ENCODE data around the gene CCL21. TPM values are rescaled to one million over a fixed set of nuclear protein-coding genes. Genes with fewer than 3 reads are reported as not detected.

Gene CCL21
- total and polyA plus RNA-seq, 2 of the 13 experiments (the other 11 are each of a cell fraction or from before 2014, with no cell fraction given) = not detected

- TF ChIP-seq, protein P1, sequence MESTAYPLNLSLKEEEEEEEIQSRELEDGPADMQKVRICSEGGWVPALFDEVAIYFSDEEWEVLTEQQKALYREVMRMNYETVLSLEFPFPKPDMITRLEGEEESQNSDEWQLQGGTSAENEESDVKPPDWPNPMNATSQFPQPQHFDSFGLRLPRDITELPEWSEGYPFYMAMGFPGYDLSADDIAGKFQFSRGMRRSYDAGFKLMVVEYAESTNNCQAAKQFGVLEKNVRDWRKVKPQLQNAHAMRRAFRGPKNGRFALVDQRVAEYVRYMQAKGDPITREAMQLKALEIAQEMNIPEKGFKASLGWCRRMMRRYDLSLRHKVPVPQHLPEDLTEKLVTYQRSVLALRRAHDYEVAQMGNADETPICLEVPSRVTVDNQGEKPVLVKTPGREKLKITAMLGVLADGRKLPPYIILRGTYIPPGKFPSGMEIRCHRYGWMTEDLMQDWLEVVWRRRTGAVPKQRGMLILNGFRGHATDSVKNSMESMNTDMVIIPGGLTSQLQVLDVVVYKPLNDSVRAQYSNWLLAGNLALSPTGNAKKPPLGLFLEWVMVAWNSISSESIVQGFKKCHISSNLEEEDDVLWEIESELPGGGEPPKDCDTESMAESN (CRISPR knock-in tag; conservative IDR thresholded peaks at IDR 0.05) = 0 out of 2 replicates have a peak, but pooled peaks have one; percentile 32
- TF ChIP-seq SNAPC5 (CRISPR knock-in tag; IDR thresholded peaks at IDR 0.05; ENCODE audit: borderline replicate concordance) = no peak
These were observed 45.5 kb downstream of the CCL21 start (continued) for GRCh38 chr9:34664281-34665066.

DNA sequence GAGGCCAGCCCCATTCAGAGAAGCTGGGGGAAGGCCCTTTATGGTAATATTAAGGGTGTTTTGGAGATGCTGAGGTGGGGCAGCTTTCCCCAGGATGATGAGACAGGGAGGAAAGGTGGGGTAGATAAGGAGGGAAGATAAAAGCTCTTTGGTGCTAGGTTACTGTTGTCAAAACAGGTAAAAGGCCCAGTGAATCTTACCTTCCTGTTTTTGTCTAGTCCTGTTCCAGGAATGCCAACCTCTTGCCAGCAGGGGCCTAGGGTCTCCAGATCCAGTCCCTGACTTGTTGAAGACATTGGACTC is 46.7 kb downstream of the CCL21 start:
- no peak overlapping the region for H2AFZ ChIP-seq (ENCODE audit: low read length)
- no peaks in the 10 kb centered on the region for H3K27me3 ChIP-seq (ENCODE audit: control insufficient read depth in 1 of 2, insufficient read depth in 2 of 2, low read length in 2 of 2)
- no peaks in the 10 kb centered on the region for H3K9me3 ChIP-seq (ENCODE audit: low read length)
- no peak overlapping the region for H3K4me2 ChIP-seq (ENCODE audit: low read depth, low read length)
- FAIRE-seq = no peak
- intact Hi-C loops (cut with micrococcal nuclease; ENCODE audit: unreplicated experiment) = no loop called here
- ChIA-PET POLR2A (interaction anchor here (2.4 to 4.9 kb wide), 2 partner anchors 17 to 26 kb away, joined by 13 to 40 read pairs; partner anchors contain the start of genes GALT and SIGMAR1), CTCF (ENCODE audit: low intra/inter-chr PET ratio, low total read pairs) (interaction anchor here (0.9 to 3.3 kb wide), 2 partner anchors 11 to 39 kb away, joined by 3 to 22 read pairs; no protein-coding TSS in a partner anchor)
- H3K4me3 ChIP-seq (replicated peaks in 1 of 3; ENCODE audit: insufficient read depth in 1 of 3, low read depth in 2 of 3, low read length in 3 of 3) = no peak overlapping the region
- DNase-seq (ENCODE audit: low spot score) = no peak
- BruUV-seq (replicated peaks) = no TSS peak
- no peaks in the 10 kb centered on the region for H3K36me3 ChIP-seq (replicated peaks in 1 of 2; ENCODE audit: control insufficient read depth in 1 of 2, insufficient read depth in 2 of 2, low read length in 2 of 2)
- in situ Hi-C loops (cut with HindIII; ENCODE audit: extremely low pct_ligation_motif_present, low pct_unique_long_range_greater_than_20kb) = no loop called here
- H3K79me2 ChIP-seq (ENCODE audit: insufficient read depth, low read length) = no peaks in the 10 kb centered on the region
- peaks cover 24% of the 10 kb centered on the region for H3K4me1 ChIP-seq (ENCODE audit: insufficient read depth, low read length)
- no peak for ATAC-seq
- TF ChIP-seq THAP7 (CRISPR knock-in tag; IDR thresholded peaks at IDR 0.05) = no peak
- no peak for TF ChIP-seq BCL6 (CRISPR knock-in tag; IDR thresholded peaks at IDR 0.05)
- no peak for TF ChIP-seq NFYC (CRISPR knock-in tag; IDR thresholded peaks at IDR 0.05)
- TF ChIP-seq DRAP1 (CRISPR knock-in tag; IDR thresholded peaks at IDR 0.05) = no peak
- no peak for TF ChIP-seq HDAC6 (IDR thresholded peaks at IDR 0.05; ENCODE audit: low read depth, low read length)
- TF ChIP-seq GATAD2A (CRISPR knock-in tag; IDR thresholded peaks at IDR 0.05) = no peak
- no peak for TF ChIP-seq POLR2G (IDR thresholded peaks at IDR 0.05; ENCODE audit: low read depth, low read length)
- TF ChIP-seq HHEX (CRISPR knock-in tag; IDR thresholded peaks at IDR 0.05) = no peak
- TF ChIP-seq ZNF709 (CRISPR knock-in tag; IDR thresholded peaks at IDR 0.05) = no peak
- TF ChIP-seq CAMTA2 (CRISPR knock-in tag; IDR thresholded peaks at IDR 0.05; ENCODE audit: borderline replicate concordance) = no peak
- no peak for TF ChIP-seq KLF15 (CRISPR knock-in tag; IDR thresholded peaks at IDR 0.05; ENCODE audit: borderline replicate concordance)
- no peak for TF ChIP-seq SALL1 (CRISPR knock-in tag; IDR thresholded peaks at IDR 0.05)
- no peak for TF ChIP-seq NFIB (CRISPR knock-in tag; IDR thresholded peaks at IDR 0.05; ENCODE audit: borderline replicate concordance)
- H3K9ac ChIP-seq (ENCODE audit: insufficient read depth, low read depth, low read length) = no peak overlapping the region
- H4K20me1 ChIP-seq (ENCODE audit: insufficient read depth, low read length) = no peaks in the 10 kb centered on the region
- H3K27ac ChIP-seq (ENCODE audit: extremely low read length, insufficient read depth, low read length) = no peak overlapping the region
